HG03064 (cell line): Measurements from ENCODE around the gene LCN15.
"Not testable (repeated sequence)": the region's sequence is repeated elsewhere in the genome, so short reads cannot be mapped to it uniquely, and the experiment has no call there.

Experiments
- ATAC-seq: cut with Tn5 transposase; IDR thresholded peaks from one replicate; pipeline ENCODE4 v1.9.1; 2021; ENCODE audit warnings: low read depth; ENCODE audit not compliant: unreplicated experiment

LCN15 gene

GRCh38 chr9:136776947-136777346 is 12.6 kb upstream of the LCN15 start:
- ATAC-seq, result no peak

- no peak for ATAC-seq
Observed at GRCh38 chr9:136775191-136775590, 10.9 kb upstream of the LCN15 start.

- ATAC-seq, result no peak
Observed at GRCh38 chr9:136774416-136775045, 10.2 kb upstream of the LCN15 start.

GRCh38 chr9:136773386-136774044 is 9.2 kb upstream of the LCN15 start:
- no peak for ATAC-seq

GRCh38 chr9:136771907-136772415 is 7.6 kb upstream of the LCN15 start:
- ATAC-seq, result no peak

GRCh38 chr9:136769710-136770191 is 5.4 kb upstream of the LCN15 start:
- no peak for ATAC-seq

- not testable (repeated sequence) for ATAC-seq
Observed at GRCh38 chr9:136766410-136767120, 2.2 kb upstream of the LCN15 start.

- ATAC-seq, result not testable (repeated sequence)
Observed at GRCh38 chr9:136765745-136766409, 1.6 kb upstream of the LCN15 start.

- ATAC-seq, result no peak
Observed at GRCh38 chr9:136765041-136765440, 723 bp upstream of the LCN15 start.

- no peak for ATAC-seq
Observed at GRCh38 chr9:136763649-136764035, 676 bp downstream of the LCN15 start.

- ATAC-seq, result no peak
Observed at GRCh38 chr9:136762915-136763648, 1.2 kb downstream of the LCN15 start.

GRCh38 chr9:136762221-136762691 is 2.1 kb downstream of the LCN15 start:
- ATAC-seq, result no peak

- ATAC-seq, result no peak
Observed at GRCh38 chr9:136761545-136761981, 2.8 kb downstream of the LCN15 start.

GRCh38 chr9:136760834-136761544 is 3.3 kb downstream of the LCN15 start:
- not testable (repeated sequence) for ATAC-seq

GRCh38 chr9:136760424-136760823 is 3.9 kb downstream of the LCN15 start:
- no peak for ATAC-seq

- no peak for ATAC-seq
Observed at GRCh38 chr9:136759436-136760325, 4.6 kb downstream of the LCN15 start.

GRCh38 chr9:136759001-136759400 is 5.3 kb downstream of the LCN15 start:
- ATAC-seq, result no peak

GRCh38 chr9:136757751-136758140 is 6.6 kb downstream of the LCN15 start:
- ATAC-seq, result no peak
